Thyroid gland (tissue), 4 donors: ENCODE results near the gene BOC. TPM values are rescaled to one million over a fixed set of nuclear protein-coding genes. Genes with fewer than 3 reads are reported as not detected.
A peak's percentile ranks its signal among the peaks of the same experiment; 100 is the strongest.

ENCODE experiments used
- DNase-seq, 2 donors: peaks; one replicate each; pipeline ENCODE4 v3.0.0-alpha.2; 2019
- H3K27ac ChIP-seq, 3 donors: fragments of 200-600 bp; sonication (generic); 1 replicate in 2 of 3; 2 replicates in 1 of 3; pipeline ENCODE4 v1.5.1; 2016 to 2019; ENCODE audit warnings: mild to moderate bottlenecking in 1 of 3, moderate library complexity in 1 of 3
- H3K27me3 ChIP-seq: fragments of 200-600 bp; sonication (generic); one replicate; pipeline ENCODE4 v1.5.1; 2019
- H3K36me3 ChIP-seq, 2 donors: fragments of 200-600 bp; sonication (generic); one replicate each; pipeline ENCODE4 v1.5.1; 2016 to 2019
- H3K4me1 ChIP-seq, 2 donors: fragments of 200-600 bp; sonication (generic); one replicate each; pipeline ENCODE4 v1.5.1; 2017 to 2019
- H3K4me3 ChIP-seq, 3 donors: fragments of 200-600 bp; sonication (generic); replicated peaks in 1 of 3; 1 replicate in 2 of 3; 2 replicates in 1 of 3; pipeline ENCODE4 v1.5.1; 2016; ENCODE audit warnings: mild to moderate bottlenecking in 1 of 3
- H3K9me3 ChIP-seq: fragments of 200-600 bp; sonication (generic); one replicate; pipeline ENCODE4 v1.5.1; 2017
- POLR2A ChIP-seq, 2 donors: fragments of 450-650 bp; IDR thresholded peaks; one replicate each; pipeline ENCODE4 v1.6.1; 2017; ENCODE audit warnings: antibody characterized with exemption in 2 of 2, mild to moderate bottlenecking in 2 of 2, moderate library complexity in 1 of 2
- WGBS, 2 donors: methylation state at CpG; one replicate each; pipeline ENCODE4 v1.1.5; 2017; 5-methylcytosine and 5-hydroxymethylcytosine counted together
- intact Hi-C: fragments of 100-400 bp; cut with DNase I; formaldehyde crosslinking; loops from one replicate; pipeline ENCODE4 v1.15.1; 2023
- total RNA-seq, 4 donors: library from RNA; depleted of rRNA; stranded (reverse); fragments of >200 nt; gene quantifications; one replicate each; pipeline ENCODE4 v1.2.3, GENCODE V29; 2016
- TF ChIP-seq, protein P1 (sequence below), 6 experiments: fragments of 200-600 bp in 3 of 6; fragments of 450-650 bp in 3 of 6; sonication (generic) in 3 of 6; IDR thresholded peaks; one replicate each; pipeline ENCODE4 v1.5.1; 2016 to 2019; ENCODE audit warnings: antibody characterized with exemption in 6 of 6, mild to moderate bottlenecking in 2 of 6, inconsistent platforms in 1 of 6, moderate library complexity in 1 of 6

Gene BOC
- total RNA-seq, 4 donors from 2014 or later = 40.2 to 68.3 (median 51.2) TPM

DNA sequence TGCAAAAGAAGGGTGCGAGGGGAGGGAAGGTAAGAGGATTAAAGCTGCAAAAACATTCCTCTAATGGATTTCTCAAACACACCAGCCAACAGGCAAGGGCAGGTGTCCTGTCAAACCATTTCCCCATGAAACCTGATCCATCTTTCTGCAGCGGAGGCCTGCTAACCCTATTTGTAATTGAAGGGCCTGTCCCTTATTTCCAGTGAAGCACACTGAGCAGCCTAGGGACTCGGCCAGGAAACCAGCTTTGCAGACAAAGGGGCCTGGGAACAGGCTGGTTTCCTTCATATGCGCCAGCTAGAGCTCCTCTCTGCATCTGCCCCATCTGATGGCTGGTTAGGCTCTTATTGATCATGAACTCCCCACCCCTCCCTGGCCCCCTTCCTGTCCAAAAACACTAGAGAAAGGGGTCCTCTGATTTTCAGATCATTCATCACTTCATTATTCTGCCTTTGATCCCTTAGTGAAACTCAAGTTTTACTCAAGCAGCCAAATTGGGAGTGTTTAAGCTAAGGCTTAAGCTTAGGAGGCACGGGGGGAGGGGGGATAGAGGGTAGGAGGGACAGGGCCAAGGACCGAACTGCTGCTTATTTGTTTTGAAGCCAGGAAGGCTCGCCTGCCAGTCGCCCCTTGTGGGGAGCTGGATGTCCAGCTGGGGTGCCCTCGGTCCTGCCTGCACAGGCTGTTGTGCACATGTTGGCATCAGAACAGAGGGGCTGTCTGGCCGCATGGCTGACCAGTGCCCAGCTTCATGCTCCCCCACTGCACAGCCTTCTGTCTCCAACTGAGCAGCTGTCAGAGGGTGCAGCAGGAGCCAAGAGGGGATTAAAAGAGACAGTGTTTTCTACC, 53.1 kb downstream of the BOC start:
- H3K36me3 ChIP-seq = peaks cover 0 to 5% of the 10 kb centered on the region in 2 donors
- peak overlapping the region; percentile 51 to 86 (median 81) for H3K27ac ChIP-seq
- WGBS, 2 donors = 51 to 67% methylated on average over 9 to 10 of the region's 10 CpGs
- DNase-seq = peak; percentile 61 to 62
- intact Hi-C loops = no loop called here
- H3K9me3 ChIP-seq = no peaks in the 10 kb centered on the region
- H3K4me1 ChIP-seq = peaks cover 52 to 70% of the 10 kb centered on the region in 2 donors
- TF ChIP-seq POLR2A (IDR thresholded peaks at IDR 0.05) = peak in 1 of 2 donors; percentile 6
- TF ChIP-seq, protein P1, sequence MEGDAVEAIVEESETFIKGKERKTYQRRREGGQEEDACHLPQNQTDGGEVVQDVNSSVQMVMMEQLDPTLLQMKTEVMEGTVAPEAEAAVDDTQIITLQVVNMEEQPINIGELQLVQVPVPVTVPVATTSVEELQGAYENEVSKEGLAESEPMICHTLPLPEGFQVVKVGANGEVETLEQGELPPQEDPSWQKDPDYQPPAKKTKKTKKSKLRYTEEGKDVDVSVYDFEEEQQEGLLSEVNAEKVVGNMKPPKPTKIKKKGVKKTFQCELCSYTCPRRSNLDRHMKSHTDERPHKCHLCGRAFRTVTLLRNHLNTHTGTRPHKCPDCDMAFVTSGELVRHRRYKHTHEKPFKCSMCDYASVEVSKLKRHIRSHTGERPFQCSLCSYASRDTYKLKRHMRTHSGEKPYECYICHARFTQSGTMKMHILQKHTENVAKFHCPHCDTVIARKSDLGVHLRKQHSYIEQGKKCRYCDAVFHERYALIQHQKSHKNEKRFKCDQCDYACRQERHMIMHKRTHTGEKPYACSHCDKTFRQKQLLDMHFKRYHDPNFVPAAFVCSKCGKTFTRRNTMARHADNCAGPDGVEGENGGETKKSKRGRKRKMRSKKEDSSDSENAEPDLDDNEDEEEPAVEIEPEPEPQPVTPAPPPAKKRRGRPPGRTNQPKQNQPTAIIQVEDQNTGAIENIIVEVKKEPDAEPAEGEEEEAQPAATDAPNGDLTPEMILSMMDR (IDR thresholded peaks at IDR 0.05) = no peak
- H3K27me3 ChIP-seq = no peaks in the 10 kb centered on the region
- H3K4me3 ChIP-seq = no peak overlapping the region

- DNase-seq = peak; percentile 91 to 92
Measured at GRCh38 chr3:113265231-113265630, 53.9 kb downstream of the BOC start.

DNA sequence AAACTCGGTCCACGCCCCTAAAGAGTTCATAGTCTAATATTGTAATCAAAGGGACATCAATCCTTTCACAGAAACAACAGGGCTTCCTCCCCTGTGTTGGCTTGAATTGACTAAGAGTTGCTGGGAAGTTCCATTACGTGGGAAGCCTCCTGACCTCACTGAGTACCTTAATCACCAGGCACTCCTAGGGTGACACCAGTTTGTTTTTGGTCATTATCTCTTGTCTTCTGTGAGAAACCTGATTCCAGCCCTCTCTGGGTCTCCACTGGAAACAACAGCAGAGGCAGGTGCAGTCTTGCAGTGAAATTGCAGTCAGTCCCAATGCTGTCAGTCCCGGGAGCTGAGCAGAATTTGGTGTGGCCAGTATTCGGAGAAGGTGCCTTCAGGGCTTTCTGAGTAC, 55.4 kb downstream of the BOC start:
- intact Hi-C loops = no loop called here
- WGBS, 2 donors = 92 to 95% methylated on average over 5 of the region's 5 CpGs
- no peaks in the 10 kb centered on the region for H3K9me3 ChIP-seq

More at GRCh38 chr3:113265231-113265630, 53.9 kb downstream of the BOC start:
- Histone ChIP-seq H3K4me1 (peaks cover 52 to 65% of the 10 kb centered on the region in 2 donors), H3K4me3 (no peak overlapping the region), H3K9me3 (no peaks in the 10 kb centered on the region), H3K27me3 (no peaks in the 10 kb centered on the region), H3K36me3 (peaks cover 0 to 8% of the 10 kb centered on the region in 2 donors), H3K27ac (peak overlapping the region; percentile 51 to 86 (median 81))
- no peak for TF ChIP-seq POLR2A (IDR thresholded peaks at IDR 0.05)
- TF ChIP-seq, protein P1 (IDR thresholded peaks at IDR 0.05) = peak in 1 of 6 experiments; percentile 18
- WGBS, 2 donors = 32 to 38% methylated on average over 5 of the region's 5 CpGs
- intact Hi-C loops = no loop called here

DNA sequence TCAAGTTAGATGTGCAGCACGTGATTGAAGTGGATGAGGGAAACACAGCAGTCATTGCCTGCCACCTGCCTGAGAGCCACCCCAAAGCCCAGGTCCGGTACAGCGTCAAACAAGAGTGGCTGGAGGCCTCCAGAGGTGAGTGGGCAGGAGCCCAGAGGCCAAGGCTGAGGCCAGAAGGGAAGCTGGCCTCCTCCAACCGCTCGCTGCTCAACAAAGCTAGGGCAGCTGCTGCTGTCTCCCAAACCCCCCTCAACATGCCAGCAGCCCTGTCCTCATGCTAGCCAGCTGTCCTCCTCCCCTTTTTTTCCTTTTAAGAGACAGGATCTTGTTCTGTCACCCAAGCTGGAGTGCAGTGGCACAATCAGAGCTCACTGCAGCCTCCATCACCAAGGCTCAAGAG, 57.0 kb downstream of the BOC start:
- intact Hi-C loops = no loop called here
- H3K27ac ChIP-seq = no peak overlapping the region
- H3K9me3 ChIP-seq = no peaks in the 10 kb centered on the region
- H3K4me3 ChIP-seq = no peak overlapping the region
- TF ChIP-seq POLR2A (IDR thresholded peaks at IDR 0.05) = no peak
- TF ChIP-seq, protein P1 (IDR thresholded peaks at IDR 0.05) = no peak
- H3K36me3 ChIP-seq = peaks cover 21 to 31% of the 10 kb centered on the region in 2 donors
- DNase-seq = no peak
- WGBS, 2 donors = 91 to 92% methylated on average over 5 of the region's 5 CpGs
- peaks cover 29 to 36% of the 10 kb centered on the region in 2 donors for H3K4me1 ChIP-seq
- H3K27me3 ChIP-seq = no peaks in the 10 kb centered on the region

More for the DNA sequence above, 55.4 kb downstream of the BOC start:
- peaks cover 10 to 19% of the 10 kb centered on the region in 2 donors for H3K36me3 ChIP-seq
- H3K27me3 ChIP-seq = no peaks in the 10 kb centered on the region
- H3K4me1 ChIP-seq = peaks cover 42 to 52% of the 10 kb centered on the region in 2 donors
- H3K4me3 ChIP-seq = no peak overlapping the region
- TF ChIP-seq POLR2A (IDR thresholded peaks at IDR 0.05) = no peak
- TF ChIP-seq, protein P1 (IDR thresholded peaks at IDR 0.05) = no peak
- peak overlapping the region in 2 of 3 donors; percentile 75 to 86 for H3K27ac ChIP-seq
- DNase-seq = no peak

DNA sequence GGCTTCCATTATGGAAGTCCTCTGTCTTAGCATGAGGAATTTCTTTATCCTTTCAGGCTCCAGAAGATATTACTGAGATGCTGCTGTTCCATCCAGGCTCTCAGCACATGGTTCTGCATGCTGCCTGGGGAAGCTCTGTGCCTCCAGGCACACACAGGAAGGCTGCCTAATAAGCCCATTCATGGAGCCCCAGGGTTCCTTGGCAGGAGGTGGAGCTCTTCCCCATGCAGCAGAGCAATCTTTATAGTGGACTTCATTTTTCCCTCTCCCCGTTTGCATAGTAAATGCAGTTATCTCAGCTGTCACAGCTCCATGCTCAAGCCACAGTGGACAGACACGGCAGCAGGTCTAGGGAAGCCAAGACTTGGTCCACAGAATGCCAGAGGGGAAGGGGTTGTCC, 57.6 kb downstream of the BOC start:
- Histone ChIP-seq H3K9me3 (no peaks in the 10 kb centered on the region), H3K27ac (peak overlapping the region in 1 of 3 donors; percentile 41), H3K27me3 (no peaks in the 10 kb centered on the region), H3K36me3 (peaks cover 26 to 37% of the 10 kb centered on the region in 2 donors), H3K4me1 (peaks cover 26 to 30% of the 10 kb centered on the region in 2 donors), H3K4me3 (no peak overlapping the region)
- intact Hi-C loops = no loop called here
- TF ChIP-seq, protein P1 (IDR thresholded peaks at IDR 0.05) = no peak
- TF ChIP-seq POLR2A (IDR thresholded peaks at IDR 0.05) = no peak
- whole genome bisulfite sequencing, 2 donors = 76 to 92% methylated on average over 2 of the region's 2 CpGs
- DNase-seq = no peak
